Measurements from ENCODE around the gene PDGFRA.

Gene PDGFRA

GRCh38 chr4:54228961-54229501 lies at the start of gene PDGFRA:
PDGFRA (plus strand) TSS chr4:54229293; CDS start chr4:54258769, 29,476 bp downstream.
- no peak for DNase-seq

GRCh38 chr4:54184581-54184980 lies 44.5 kb upstream of the PDGFRA start:
- no peak for DNase-seq

GRCh38 chr4:54185044-54185780 lies 43.9 kb upstream of the PDGFRA start:
- peak; percentile 21 for DNase-seq

GRCh38 chr4:54185866-54186265 lies 43.2 kb upstream of the PDGFRA start:
- DNase-seq = peak; percentile 35

GRCh38 chr4:54186371-54186770 lies 42.7 kb upstream of the PDGFRA start:
- no peak for DNase-seq

GRCh38 chr4:54187148-54187547 lies 41.9 kb upstream of the PDGFRA start:
- no peak for DNase-seq

- no peak for DNase-seq
These were observed 40.0 kb upstream of the PDGFRA start for GRCh38 chr4:54189140-54189539.

- DNase-seq = no peak
These were observed 36.3 kb upstream of the PDGFRA start for GRCh38 chr4:54192811-54193210.

- DNase-seq = no peak
These were observed 31.2 kb upstream of the PDGFRA start for GRCh38 chr4:54197926-54198325.

GRCh38 chr4:54199919-54200318 lies 29.2 kb upstream of the PDGFRA start:
- DNase-seq = no peak

- no peak for DNase-seq
These were observed 19.5 kb upstream of the PDGFRA start for GRCh38 chr4:54209617-54210016.

- no peak for DNase-seq
These were observed 16.1 kb upstream of the PDGFRA start for GRCh38 chr4:54213001-54213400.

GRCh38 chr4:54213761-54214160 lies 15.3 kb upstream of the PDGFRA start:
- DNase-seq = no peak

GRCh38 chr4:54215379-54216077 lies 13.6 kb upstream of the PDGFRA start:
- DNase-seq = peak; percentile 63

GRCh38 chr4:54217642-54218495 lies 11.2 kb upstream of the PDGFRA start:
- peak; percentile 92 for DNase-seq

GRCh38 chr4:54218736-54219135 lies 10.4 kb upstream of the PDGFRA start:
- DNase-seq = peak; percentile 45

GRCh38 chr4:54224996-54225597 lies 4.0 kb upstream of the PDGFRA start:
- no peak for DNase-seq

- DNase-seq = no peak
These were observed 3.3 kb upstream of the PDGFRA start for GRCh38 chr4:54225598-54226403.

GRCh38 chr4:54226404-54227255 lies 2.5 kb upstream of the PDGFRA start:
- no peak for DNase-seq

- DNase-seq = no peak
These were observed 1.6 kb upstream of the PDGFRA start for GRCh38 chr4:54227256-54228055.

Measured in NCI-H146 (cell line).